Left cardiac atrium (tissue), 4 donors: ENCODE results near the gene PCDHA4. TPM values are rescaled to one million over a fixed set of nuclear protein-coding genes. Genes with fewer than 3 reads are reported as not detected.
"Not testable (repeated sequence)": the region's sequence is repeated elsewhere in the genome, so short reads cannot be mapped to it uniquely, and the experiment has no call there.

Experiments
- ATAC-seq, 2 donors: fragments of 200-7000 bp; cut with Tn5 transposase; one replicate each; pipeline ENCODE4 v1.9.1; 2020; ENCODE audit warnings: mild to moderate bottlenecking in 2 of 2, moderate library complexity in 2 of 2
- DNase-seq: peaks from one replicate; pipeline ENCODE4 v3.0.0-alpha.2; 2020
- intact Hi-C, 2 donors: fragments of 100-400 bp; cut with DNase I; formaldehyde crosslinking; loops; one replicate each; pipeline versions ENCODE4 v1.14.1 to v1.15.1; 2022 to 2023
- total RNA-seq, 2 donors: library from RNA; stranded (reverse); fragmentation: NEBNext Ultra II Directional; extraction: Animal tissue kit (Norgen Biotek cat#: 25700); gene quantifications; one replicate each; pipeline ENCODE4 v1.2.1, GENCODE V29; 2021
- donor health status: DM: no; HTN: yes; CAD: no.
- donor health status: DM: no; HTN: yes; CAD: no; lungs with severe emphysema.
- donor health status: DM: yes; HTN: yes; CAD: no.
- donor health status: Dilated cardiomyopathy.

The PCDHA4 gene
- total RNA-seq, 2 donors from 2014 or later = 0.16 to 0.24 TPM

DNA sequence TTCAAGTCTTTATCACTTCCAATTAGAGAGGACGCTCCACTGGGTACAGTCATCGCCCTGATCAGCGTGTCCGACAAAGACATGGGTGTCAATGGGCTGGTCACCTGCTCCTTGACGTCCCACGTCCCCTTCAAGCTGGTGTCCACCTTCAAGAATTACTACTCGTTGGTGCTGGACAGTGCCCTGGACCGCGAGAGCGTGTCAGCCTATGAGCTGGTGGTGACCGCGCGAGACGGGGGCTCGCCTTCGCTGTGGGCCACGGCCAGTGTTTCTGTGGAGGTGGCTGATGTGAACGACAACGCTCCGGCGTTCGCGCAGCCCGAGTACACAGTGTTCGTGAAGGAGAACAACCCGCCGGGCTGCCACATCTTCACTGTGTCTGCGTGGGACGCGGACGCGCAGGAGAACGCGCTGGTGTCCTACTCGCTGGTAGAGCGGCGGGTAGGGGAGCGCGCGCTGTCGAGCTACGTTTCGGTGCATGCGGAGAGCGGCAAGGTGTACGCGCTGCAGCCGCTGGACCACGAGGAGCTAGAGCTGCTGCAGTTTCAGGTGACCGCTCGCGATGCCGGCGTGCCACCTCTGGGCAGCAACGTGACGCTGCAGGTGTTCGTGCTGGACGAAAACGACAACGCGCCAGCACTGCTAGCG, 1.5 kb downstream of the PCDHA4 start:
- intact Hi-C loops, DNase-seq, ATAC-seq: not testable (repeated sequence)

DNA sequence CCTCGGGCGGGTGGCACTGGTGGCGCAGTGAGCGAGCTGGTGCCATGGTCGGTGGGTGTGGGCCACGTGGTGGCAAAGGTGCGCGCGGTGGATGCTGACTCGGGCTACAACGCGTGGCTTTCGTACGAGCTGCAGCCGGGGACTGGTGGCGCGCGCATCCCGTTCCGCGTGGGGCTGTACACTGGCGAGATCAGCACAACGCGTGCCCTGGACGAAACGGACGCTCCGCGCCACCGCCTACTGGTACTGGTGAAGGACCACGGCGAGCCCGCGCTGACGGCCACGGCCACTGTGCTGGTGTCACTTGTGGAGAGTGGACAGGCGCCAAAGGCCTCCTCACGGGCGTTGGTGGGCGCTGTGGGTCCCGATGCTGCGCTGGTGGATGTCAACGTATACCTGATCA, 2.0 kb downstream of the PCDHA4 start:
- intact Hi-C loops = no loop called here
- DNase-seq (no peak), ATAC-seq (no peak)

DNA sequence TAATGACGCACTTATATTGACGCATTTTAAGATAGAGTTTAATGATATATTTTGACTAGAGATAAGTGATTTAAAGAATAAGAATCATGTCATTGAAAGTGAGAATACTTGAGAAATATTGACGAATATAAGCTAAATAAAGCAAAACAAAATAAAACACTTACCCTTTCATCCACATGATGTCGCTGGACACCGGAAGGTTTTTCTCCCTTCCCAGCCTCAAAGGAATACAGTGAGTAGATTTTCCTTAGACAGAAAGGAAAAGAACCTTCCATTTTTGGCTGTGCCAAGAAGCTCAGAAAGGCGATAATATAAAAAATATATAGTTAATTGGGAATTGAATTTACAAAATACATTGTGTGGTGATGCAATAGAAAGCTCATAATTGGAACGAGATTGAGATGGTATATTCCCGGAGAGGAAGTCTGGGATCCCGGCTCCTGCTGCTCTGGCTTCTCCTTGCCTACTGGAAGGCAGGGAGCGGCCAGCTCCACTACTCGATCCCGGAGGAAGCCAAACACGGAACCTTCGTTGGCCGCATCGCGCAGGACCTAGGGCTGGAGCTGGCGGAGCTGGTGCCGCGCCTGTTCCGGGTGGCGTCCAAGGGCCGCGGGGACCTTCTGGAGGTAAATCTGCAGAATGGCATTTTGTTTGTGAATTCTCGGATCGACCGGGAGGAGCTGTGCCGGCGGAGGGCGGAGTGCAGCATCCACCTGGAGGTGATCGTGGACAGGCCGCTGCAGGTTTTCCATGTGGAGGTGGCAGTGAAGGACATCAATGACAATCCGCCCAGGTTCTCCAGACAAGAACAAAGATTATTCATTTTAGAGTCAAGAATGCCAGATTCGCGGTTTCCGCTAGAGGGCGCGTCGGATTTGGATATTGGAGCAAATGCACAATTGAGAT, 14.8 kb downstream of the PCDHA4 start, which contains the start of gene PCDHA5:
Gene PCDHA5 (plus strand): TSS at position 239 of the 906 bp plus-strand sequence.
- intact Hi-C loops = no loop called here
- DNase-seq (no peak), ATAC-seq (no peak)

GRCh38 chr5:140822281-140822629, 15.4 kb downstream of the PCDHA4 start:
- DNase-seq = no peak
- ATAC-seq = no peak
- intact Hi-C loops = no loop called here

DNA sequence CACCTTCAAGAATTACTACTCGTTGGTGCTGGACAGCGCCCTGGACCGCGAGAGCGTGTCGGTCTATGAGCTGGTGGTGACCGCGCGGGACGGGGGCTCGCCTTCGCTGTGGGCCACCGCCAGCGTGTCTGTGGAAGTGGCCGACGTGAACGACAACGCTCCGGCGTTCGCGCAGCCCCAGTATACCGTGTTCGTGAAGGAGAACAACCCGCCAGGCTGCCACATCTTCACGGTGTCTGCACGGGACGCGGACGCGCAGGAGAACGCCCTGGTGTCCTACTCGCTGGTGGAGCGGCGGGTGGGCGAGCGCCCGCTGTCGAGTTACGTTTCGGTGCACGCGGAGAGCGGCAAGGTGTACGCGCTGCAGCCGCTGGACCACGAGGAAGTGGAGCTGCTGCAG, 16.1 kb downstream of the PCDHA4 start:
- ATAC-seq, intact Hi-C loops, DNase-seq: not testable (repeated sequence)

GRCh38 chr5:140823475-140823874, 16.6 kb downstream of the PCDHA4 start:
- DNase-seq (no peak), ATAC-seq (no peak)
- intact Hi-C loops = no loop called here

GRCh38 chr5:140827704-140828361, 21.0 kb downstream of the PCDHA4 start, which contains the start of gene PCDHA6:
PCDHA6 (plus strand) TSS chr5:140827960; CDS start chr5:140828092, 132 bp downstream.
- intact Hi-C loops = no loop called here
- ATAC-seq (no peak), DNase-seq (no peak)

DNA sequence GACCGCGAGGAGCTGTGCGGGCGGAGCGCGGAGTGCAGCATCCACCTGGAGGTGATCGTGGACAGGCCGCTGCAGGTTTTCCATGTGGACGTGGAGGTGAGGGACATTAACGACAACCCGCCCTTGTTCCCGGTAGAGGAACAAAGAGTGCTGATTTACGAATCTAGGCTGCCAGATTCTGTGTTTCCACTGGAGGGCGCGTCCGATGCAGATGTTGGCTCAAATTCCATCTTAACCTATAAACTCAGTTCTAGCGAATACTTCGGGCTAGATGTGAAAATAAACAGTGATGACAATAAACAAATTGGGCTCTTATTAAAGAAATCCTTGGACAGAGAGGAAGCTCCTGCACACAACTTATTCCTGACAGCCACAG, 21.5 kb downstream of the PCDHA4 start:
- ATAC-seq = no peak
- intact Hi-C loops = no loop called here
- no peak for DNase-seq

GRCh38 chr5:140829511-140830501, 22.9 kb downstream of the PCDHA4 start:
- ATAC-seq, DNase-seq, intact Hi-C loops: not testable (repeated sequence)

- no peak for DNase-seq
- no peak for ATAC-seq
- intact Hi-C loops = no loop called here
Measured at GRCh38 chr5:140833993-140834392, 27.1 kb downstream of the PCDHA4 start, which contains the start of gene PCDHA7. PCDHA7 (plus strand) TSS chr5:140834269; CDS start chr5:140834384, 115 bp downstream.

DNA sequence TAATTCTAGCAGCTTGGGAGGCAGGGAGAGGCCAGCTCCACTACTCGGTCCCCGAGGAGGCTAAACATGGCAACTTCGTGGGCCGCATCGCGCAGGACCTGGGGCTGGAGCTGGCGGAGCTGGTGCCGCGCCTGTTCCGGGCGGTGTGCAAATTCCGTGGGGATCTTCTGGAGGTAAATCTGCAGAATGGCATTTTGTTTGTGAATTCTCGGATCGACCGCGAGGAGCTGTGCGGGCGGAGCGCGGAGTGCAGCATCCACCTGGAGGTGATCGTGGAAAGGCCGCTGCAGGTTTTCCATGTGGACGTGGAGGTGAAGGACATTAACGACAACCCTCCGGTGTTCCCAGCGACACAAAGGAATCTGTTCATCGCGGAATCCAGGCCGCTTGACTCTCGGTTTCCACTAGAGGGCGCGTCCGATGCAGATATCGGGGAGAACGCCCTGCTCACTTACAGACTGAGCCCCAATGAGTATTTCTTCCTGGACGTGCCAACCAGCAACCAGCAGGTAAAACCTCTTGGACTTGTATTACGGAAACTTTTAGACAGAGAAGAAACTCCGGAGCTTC, 27.7 kb downstream of the PCDHA4 start:
- intact Hi-C loops, ATAC-seq, DNase-seq: not testable (repeated sequence)

DNA sequence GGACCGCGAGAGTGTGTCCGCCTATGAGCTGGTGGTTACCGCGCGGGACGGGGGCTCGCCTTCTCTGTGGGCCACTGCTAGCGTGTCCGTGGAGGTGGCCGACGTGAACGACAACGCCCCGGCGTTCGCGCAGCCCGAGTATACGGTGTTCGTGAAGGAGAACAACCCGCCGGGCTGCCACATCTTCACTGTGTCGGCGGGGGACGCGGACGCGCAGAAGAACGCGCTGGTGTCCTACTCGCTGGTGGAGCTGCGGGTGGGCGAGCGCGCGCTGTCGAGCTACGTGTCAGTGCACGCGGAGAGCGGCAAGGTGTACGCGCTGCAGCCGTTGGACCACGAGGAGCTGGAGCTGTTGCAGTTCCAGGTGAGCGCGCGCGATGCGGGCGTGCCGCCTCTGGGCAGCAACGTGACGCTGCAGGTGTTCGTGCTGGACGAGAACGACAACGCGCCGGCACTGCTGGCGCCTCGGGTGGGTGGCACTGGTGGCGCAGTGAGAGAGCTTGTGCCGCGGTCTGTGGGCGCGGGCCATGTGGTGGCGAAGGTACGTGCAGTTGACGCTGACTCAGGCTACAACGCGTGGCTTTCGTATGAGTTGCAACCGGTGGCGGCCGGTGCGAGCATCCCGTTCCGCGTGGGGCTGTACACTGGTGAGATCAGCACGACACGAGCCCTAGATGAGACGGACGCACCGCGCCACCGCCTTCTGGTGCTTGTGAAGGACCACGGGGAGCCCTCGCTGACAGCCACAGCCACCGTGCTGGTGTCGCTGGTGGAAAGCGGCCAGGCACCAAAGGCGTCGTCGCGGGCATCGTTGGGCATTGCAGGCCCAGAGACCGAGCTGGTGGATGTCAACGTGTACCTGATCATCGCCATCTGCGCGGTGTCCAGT, 29.0 kb downstream of the PCDHA4 start:
- DNase-seq (no peak), ATAC-seq (no peak)
- intact Hi-C loops = no loop called here

DNA sequence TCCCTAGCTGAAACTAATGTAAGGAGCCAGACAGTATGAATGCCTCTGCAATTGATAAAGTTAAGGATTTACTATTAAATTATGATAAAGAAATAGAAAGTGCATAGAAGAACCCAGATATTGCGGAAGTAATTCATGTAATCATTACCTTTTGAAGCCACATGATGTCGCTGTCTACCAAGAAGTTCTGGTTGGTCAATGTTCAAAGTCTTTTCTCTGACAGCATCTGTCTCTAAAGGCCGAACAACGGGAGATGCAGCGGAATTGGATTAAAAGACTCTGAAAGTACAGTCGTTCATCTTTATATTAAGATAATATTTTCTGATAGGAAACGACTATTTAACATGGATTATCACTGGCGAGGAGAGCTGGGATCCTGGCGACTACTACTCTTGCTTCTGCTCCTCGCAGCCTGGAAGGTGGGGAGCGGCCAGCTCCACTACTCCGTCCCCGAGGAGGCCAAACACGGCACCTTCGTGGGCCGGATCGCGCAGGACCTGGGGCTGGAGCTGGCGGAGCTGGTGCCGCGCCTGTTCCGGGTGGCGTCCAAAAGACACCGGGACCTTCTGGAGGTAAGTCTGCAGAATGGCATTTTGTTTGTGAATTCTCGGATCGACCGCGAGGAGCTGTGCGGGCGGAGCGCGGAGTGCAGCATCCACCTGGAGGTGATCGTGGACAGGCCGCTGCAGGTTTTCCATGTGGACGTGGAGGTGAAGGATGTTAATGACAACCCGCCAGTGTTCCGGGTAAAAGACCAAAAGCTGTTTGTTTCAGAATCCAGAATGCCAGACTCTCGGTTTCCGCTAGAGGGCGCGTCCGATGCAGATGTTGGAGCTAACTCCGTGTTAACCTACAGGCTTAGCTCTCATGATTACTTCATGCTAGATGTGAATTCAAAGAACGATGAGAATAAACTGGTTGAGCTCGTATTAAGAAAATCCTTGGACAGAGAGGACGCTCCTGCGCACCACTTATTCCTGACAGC, 34.4 kb downstream of the PCDHA4 start, which contains the start of gene PCDHA8:
Gene PCDHA8 (plus strand): TSS at position 210 of the 985 bp plus-strand sequence. CDS start 135 bp downstream, at position 345.
- DNase-seq (no peak), ATAC-seq (no peak)
- intact Hi-C loops = no loop called here

DNA sequence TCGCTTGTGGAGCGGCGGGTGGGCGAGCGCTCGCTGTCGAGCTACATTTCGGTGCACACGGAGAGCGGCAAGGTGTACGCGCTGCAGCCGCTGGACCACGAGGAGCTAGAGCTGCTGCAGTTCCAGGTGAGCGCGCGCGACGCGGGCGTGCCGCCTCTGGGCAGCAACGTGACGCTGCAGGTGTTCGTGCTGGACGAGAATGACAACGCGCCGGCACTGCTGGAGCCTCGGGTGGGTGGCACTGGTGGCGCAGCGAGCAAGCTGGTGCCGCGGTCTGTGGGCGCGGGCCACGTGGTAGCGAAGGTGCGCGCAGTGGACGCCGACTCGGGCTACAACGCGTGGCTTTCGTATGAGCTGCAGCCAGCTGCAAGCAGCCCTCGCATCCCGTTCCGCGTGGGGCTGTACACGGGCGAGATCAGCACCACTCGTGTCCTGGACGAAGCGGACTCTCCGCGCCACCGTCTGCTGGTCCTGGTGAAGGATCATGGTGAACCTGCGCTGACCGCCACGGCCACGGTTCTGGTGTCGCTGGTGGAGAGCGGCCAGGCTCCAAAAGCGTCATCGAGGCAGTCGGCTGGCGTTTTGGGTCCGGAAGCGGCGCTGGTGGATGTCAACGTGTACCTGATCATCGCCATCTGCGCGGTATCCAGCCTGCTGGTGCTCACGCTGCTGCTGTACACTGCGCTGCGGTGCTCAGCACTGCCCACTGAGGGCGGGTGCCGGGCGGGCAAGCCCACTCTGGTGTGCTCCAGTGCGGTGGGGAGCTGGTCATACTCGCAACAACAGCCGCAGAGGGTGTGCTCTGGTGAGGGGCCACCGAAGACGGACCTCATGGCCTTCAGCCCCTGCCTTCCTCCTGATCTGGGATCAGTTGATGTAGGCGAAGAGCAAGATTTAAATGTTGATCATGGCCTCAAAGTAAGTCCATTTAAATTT, 36.2 kb downstream of the PCDHA4 start:
- ATAC-seq = no peak
- intact Hi-C loops = no loop called here

More for the DNA sequence above, 36.2 kb downstream of the PCDHA4 start:
- DNase-seq = no peak
